HCT116 (cell line): ENCODE results near the gene KLHL24. TPM values are rescaled to one million over a fixed set of nuclear protein-coding genes. Genes with fewer than 3 reads are reported as not detected.
"Not testable (repeated sequence)": the region's sequence is repeated elsewhere in the genome, so short reads cannot be mapped to it uniquely, and the experiment has no call there.

ENCODE experiments used
- ATAC-seq: fragments of 200-7000 bp; cut with Tn5 transposase; 2 replicates; pipeline ENCODE4 v1.9.1; 2020; ENCODE audit warnings: mild to moderate bottlenecking, moderate library complexity
- BruUV-seq: library from RNA; stranded (reverse); fragments of 400-500 nt; replicated peaks from 2 replicates; lab custom pipeline; 2021; lab: Mats Ljungman, UMichigan
- CTCF ChIA-PET: fragments of 300-600 bp; sonication (Branson Sonifier 250); formaldehyde crosslinking; loops from one replicate; lab custom pipeline; 2021; ENCODE audit warnings: antibody characterized with exemption; lab: Charles Lee
- POLR2A ChIA-PET: fragments of 300-600, 350-600 bp; sonication (Branson Sonifier 250); formaldehyde crosslinking; loops from one replicate; lab custom pipeline; 2021; ENCODE audit warnings: antibody characterized with exemption; lab: Charles Lee
- RAD21 ChIA-PET, 2 experiments: fragments of 300-600 bp; sonication (Branson Sonifier 250); formaldehyde crosslinking; loops; one replicate each; lab custom pipeline; 2023; ENCODE audit warnings: low total read pairs in 2 of 2; ENCODE audit not compliant: uncharacterized antibody in 2 of 2, unreplicated experiment in 2 of 2, low non-redundant PET in 1 of 2; lab: Charles Lee
- DNase-seq: peaks from one replicate; pipeline ENCODE4 v3.0.0-alpha.2; 2010; ENCODE audit warnings: low read depth, low spot score
- H2AFZ ChIP-seq: fragments of 200-600 bp; shearing (Covaris generic), sonication (generic); 2 replicates; pipeline ENCODE4 v1.6.1; 2017; ENCODE audit warnings: low read depth, mixed run types, mixed read lengths, antibody characterized with exemption, low read length; ENCODE audit not compliant: poor library complexity, severe bottlenecking
- H3K27ac ChIP-seq: 2 replicates; pipeline ENCODE4 v1.5.1; 2012; ENCODE audit warnings: low read depth, low read length
- H3K27me3 ChIP-seq: fragments of 200-600 bp; sonication (generic); 2 replicates; pipeline ENCODE4 v1.6.1; 2016; ENCODE audit warnings: mixed run types, low read length, mixed read lengths; ENCODE audit not compliant: insufficient read depth
- H3K36me3 ChIP-seq, 2 experiments: fragments of 200-500 bp in 1 of 2; fragments of 200-600 bp in 1 of 2; sonication (Bioruptor generic) in 1 of 2; sonication (generic) in 1 of 2; 2 replicates each; pipeline versions ENCODE4 v1.5.1 to v1.6.1; 2014 to 2016; ENCODE audit warnings: low read length in 2 of 2, inconsistent platforms in 1 of 2, mixed read lengths in 1 of 2, mixed run types in 1 of 2; ENCODE audit not compliant: insufficient read depth in 2 of 2, control insufficient read depth in 1 of 2
- H3K4me1 ChIP-seq, 2 experiments: fragments of 200-600 bp in 1 of 2; sonication (generic) in 1 of 2; 2 replicates each; pipeline versions ENCODE4 v1.5.1 to v1.6.1; 2012 to 2017; ENCODE audit warnings: low read length in 2 of 2, inconsistent platforms in 1 of 2, mild to moderate bottlenecking in 1 of 2, mixed read lengths in 1 of 2, mixed run types in 1 of 2, moderate library complexity in 1 of 2; ENCODE audit not compliant: insufficient read depth in 2 of 2, control insufficient read depth in 1 of 2
- H3K4me2 ChIP-seq: fragments of 200-600 bp; sonication (generic); 2 replicates; pipeline ENCODE4 v1.6.1; 2017; ENCODE audit warnings: mixed run types, low read length, mixed read lengths
- H3K4me3 ChIP-seq, 2 experiments: fragments of 200-600 bp in 1 of 2; sonication (generic) in 1 of 2; replicated peaks in 1 of 2; 2 replicates each; pipeline ENCODE4 v1.5.1; 2011 to 2016; ENCODE audit warnings: low read length in 2 of 2, control low read depth in 1 of 2, low read depth in 1 of 2, mild to moderate bottlenecking in 1 of 2, mixed read lengths in 1 of 2, mixed run types in 1 of 2
- H3K79me2 ChIP-seq: fragments of 200-600 bp; sonication (generic); 2 replicates; pipeline ENCODE4 v1.6.1; 2017; ENCODE audit warnings: mild to moderate bottlenecking, mixed run types, low read length, moderate library complexity, mixed read lengths; ENCODE audit not compliant: insufficient read depth
- H3K9ac ChIP-seq: fragments of 200-600 bp; sonication (generic); 2 replicates; pipeline ENCODE4 v1.6.1; 2016; ENCODE audit warnings: low read length, mixed read lengths
- H3K9me2 ChIP-seq: fragments of 200-600 bp; sonication (generic), shearing (Covaris generic); 2 replicates; pipeline ENCODE4 v1.6.1; 2017; ENCODE audit warnings: mixed run types, mild to moderate bottlenecking, moderate library complexity; ENCODE audit not compliant: insufficient read depth
- H3K9me3 ChIP-seq, 2 experiments: fragments of 200-500 bp in 1 of 2; fragments of 200-600 bp in 1 of 2; sonication (Bioruptor generic) in 1 of 2; sonication (generic) in 1 of 2; 2 replicates each; pipeline ENCODE4 v1.6.1; 2014 to 2017; ENCODE audit warnings: low read length in 2 of 2, mixed read lengths in 2 of 2, inconsistent platforms in 1 of 2, low read depth in 1 of 2, mild to moderate bottlenecking in 1 of 2, mixed run types in 1 of 2, moderate library complexity in 1 of 2; ENCODE audit not compliant: control insufficient read depth in 1 of 2, insufficient read depth in 1 of 2
- H4K20me1 ChIP-seq: fragments of 200-600 bp; sonication (generic), shearing (Covaris generic); 2 replicates; pipeline ENCODE4 v1.6.1; 2017; ENCODE audit warnings: mixed run types, mild to moderate bottlenecking, moderate library complexity; ENCODE audit not compliant: insufficient read depth
- JUND ChIP-seq: IDR thresholded peaks from 2 replicates; pipeline ENCODE4 v1.6.1; 2012
- SP1 ChIP-seq: IDR thresholded peaks from 2 replicates; pipeline ENCODE4 v1.6.1; 2012; ENCODE audit warnings: low read depth
- intact Hi-C: fragments of 100-400 bp; cut with micrococcal nuclease; formaldehyde crosslinking; loops from 2 replicates; pipeline ENCODE4 v1.10.0; 2022
- total RNA-seq: library from RNA; stranded (reverse); gene quantifications from one replicate; pipeline ENCODE4 v1.2.1, GENCODE V29; 2021; ENCODE audit not compliant: unreplicated experiment

The KLHL24 gene
- total RNA-seq, 1 experiment from 2014 or later = 21.0 TPM

DNA sequence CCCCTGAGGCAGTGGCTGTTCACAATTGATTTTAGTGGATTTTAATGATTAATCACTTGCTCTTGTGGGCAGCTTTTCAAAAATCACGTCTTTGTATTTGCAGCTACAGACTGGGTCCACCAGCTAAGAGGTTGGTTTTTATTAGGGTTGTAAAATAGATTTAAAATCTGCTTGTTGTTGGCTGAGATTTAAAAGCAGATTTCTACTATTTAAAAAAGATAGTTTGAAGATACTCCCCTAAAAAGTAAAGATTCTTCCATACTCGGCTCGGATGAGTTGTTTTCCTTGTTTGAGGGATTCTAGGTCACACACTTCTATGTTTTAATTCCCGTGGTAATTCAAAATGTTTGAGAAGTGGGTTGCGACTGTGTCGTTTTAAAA lies 1.7 kb downstream of the KLHL24 start:
- no peak for ATAC-seq
- no peak for DNase-seq
- no peaks in the 10 kb centered on the region for H3K9me3 ChIP-seq
- POLR2A ChIA-PET = interaction anchor here (1.1 to 1.2 kb wide), 3 partner anchors 9 to 61 kb away, joined by 3 to 5 read pairs (median 3); partner anchors contain the start of gene YEATS2
- TF ChIP-seq SP1 = 0 out of 2 replicates have a peak, but pooled peaks have one; percentile 11
- TF ChIP-seq JUND = no peak
- intact Hi-C loops = no loop called here
- peaks cover 3 to 19% of the 10 kb centered on the region in 2 experiments; a peak in 3 of 4 replicates for H3K4me1 ChIP-seq
- TSS peak; percentile 47 for BruUV-seq
- H4K20me1 ChIP-seq = no peaks in the 10 kb centered on the region
- CTCF ChIA-PET = interaction anchor here (1.7 kb wide), 1 partner anchor 130 kb away, joined by 5 read pairs; no protein-coding TSS in a partner anchor
- H2AFZ ChIP-seq = peak overlapping the region; percentile 50
- no peaks in the 10 kb centered on the region for H3K79me2 ChIP-seq
- no peaks in the 10 kb centered on the region for H3K27me3 ChIP-seq
- H3K4me2 ChIP-seq = peak overlapping the region; percentile 89
- peak overlapping the region; percentile 75 for H3K27ac ChIP-seq
- H3K9ac ChIP-seq = peak overlapping the region; percentile 70
- H3K9me2 ChIP-seq = no peaks in the 10 kb centered on the region
- RAD21 ChIA-PET = no interaction called here
- H3K4me3 ChIP-seq = peak overlapping the region; percentile 84
- H3K36me3 ChIP-seq = no peaks in the 10 kb centered on the region

DNA sequence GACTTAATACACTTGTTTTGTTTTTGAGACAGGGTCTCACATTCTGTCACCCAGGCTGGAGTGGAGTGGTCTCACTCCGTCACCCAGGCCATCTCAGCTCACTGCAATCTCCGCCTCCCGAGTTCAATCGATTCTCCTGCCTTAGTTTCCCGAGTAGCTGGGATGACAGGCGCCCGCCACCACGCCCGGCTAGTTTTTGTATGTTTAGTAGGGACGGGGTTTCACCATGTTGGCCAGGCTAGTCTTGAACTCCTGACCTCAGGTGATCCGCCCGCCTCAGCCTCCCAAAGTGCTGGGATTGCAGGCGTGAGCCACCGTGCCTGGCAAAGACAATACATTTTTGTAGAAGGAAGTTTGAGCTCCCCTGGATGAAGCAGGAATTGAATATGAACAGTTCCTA lies 2.2 kb downstream of the KLHL24 start:
- H3K4me3 ChIP-seq = peak overlapping the region; percentile 84; a peak in 3 of 4 replicates
- peak overlapping the region; percentile 70; the same call in 1 of the 2 replicates for H3K9ac ChIP-seq
- H3K79me2 ChIP-seq, DNase-seq, H3K9me3 ChIP-seq, BruUV-seq, ATAC-seq, H3K36me3 ChIP-seq, H2AFZ ChIP-seq, intact Hi-C loops, RAD21 ChIA-PET, H3K27me3 ChIP-seq, H4K20me1 ChIP-seq, H3K9me2 ChIP-seq, H3K27ac ChIP-seq, POLR2A ChIA-PET: not testable (repeated sequence)
- H3K4me1 ChIP-seq = peaks cover 3 to 19% of the 10 kb centered on the region in 2 experiments; a peak in 3 of 4 replicates
- H3K4me2 ChIP-seq = peak overlapping the region; percentile 89
- CTCF ChIA-PET = interaction anchor here (1.7 kb wide), 1 partner anchor 129 kb away, joined by 5 read pairs; no protein-coding TSS in a partner anchor
